Putamen (tissue), 1 donor: ENCODE results near the gene C3orf52.

Experiments
- DNase-seq: peaks from one replicate; pipeline ENCODE4 v3.0.0-alpha.2; 2016; ENCODE audit warnings: low spot score

Gene C3orf52

DNA sequence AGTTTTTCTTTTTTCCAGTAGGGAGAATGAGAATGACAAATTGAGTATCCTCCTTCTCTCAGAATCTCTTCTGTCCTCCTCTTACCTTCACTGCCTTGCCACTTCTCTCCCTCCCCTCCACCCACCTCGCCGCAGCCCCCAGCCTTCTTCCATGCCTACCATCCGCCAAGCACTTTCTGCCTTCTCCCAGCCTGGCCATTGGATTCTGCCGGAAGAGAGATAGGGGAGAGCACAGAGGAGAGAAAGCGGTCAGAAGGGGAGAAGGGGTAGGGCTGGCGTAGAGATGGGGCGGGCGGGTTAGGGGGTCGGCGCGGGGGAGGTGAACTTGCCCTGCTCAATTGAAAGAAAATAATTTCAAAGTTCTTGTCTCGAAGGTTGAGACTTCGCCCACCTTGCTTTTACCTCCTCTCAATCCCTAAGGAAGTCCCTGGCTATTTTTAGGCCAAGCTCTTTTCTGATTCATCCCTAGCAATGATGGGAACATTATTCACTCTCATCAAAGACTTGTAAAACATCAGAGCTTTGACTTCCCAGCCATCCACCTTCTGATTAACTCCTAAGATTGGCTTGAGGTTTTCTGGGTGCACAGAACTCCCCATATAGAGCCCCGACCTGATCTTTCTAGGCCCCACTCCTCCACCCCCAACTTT, 811 bp downstream of the C3orf52 start:
- DNase-seq, result peak; percentile 47

DNA sequence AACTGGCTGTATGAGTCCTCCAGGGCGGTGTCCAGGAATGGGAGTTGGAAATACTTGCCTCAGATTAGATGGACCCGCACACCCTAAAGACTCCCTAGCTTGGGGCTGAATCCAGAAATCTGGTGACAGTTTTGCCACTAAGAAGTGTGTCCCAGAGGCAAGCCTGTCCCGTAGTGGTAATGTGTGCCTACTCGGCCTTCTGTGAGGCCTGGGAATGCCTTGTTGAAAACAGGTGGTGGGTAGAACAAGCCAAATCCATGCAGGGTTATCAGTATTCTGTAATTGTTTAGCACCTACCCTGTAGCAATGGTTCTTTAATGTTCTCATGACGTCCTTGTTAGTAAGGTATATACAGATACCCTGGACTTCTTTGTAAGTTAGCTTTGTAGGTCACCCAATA, 1.6 kb downstream of the C3orf52 start:
- no peak for DNase-seq

- DNase-seq, result no peak
Observed at GRCh38 chr3:112088944-112089343, 2.8 kb downstream of the C3orf52 start.

GRCh38 chr3:112089956-112090886, 4.0 kb downstream of the C3orf52 start:
- DNase-seq, result no peak

GRCh38 chr3:112090887-112091586, 4.8 kb downstream of the C3orf52 start:
- DNase-seq, result no peak

DNA sequence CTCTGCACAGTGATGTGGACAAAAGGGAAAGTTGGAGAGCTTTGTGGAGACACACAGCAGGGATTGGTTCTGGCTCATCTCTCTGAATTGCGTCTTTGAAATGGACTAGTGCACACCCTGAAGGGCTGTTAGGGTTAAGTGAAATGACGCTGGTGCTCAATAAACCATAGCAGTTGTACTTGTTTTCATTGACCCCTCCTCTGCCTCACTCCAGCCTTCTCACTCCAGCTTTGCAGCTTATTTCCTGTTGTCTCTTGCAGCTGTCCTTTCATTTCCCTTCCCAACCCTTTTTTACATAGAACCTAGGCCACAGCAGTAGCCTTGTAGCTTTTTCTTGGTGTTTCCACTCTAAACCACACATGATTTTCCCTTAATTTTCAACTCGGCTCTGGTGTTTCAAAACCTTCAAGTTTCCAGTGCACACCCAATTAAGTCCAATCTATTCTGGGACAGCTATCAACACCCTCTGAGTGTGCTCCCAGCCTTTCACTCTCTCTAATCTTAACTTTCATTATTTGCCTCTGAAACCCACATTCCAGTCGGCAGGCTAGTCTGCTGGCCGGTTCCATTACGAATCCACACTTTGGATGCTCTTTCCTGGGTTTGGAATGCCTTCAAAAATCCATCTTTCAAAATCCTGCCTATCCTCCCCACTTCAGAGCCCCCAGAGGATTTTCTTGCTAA, 6.4 kb downstream of the C3orf52 start:
- no peak for DNase-seq

DNA sequence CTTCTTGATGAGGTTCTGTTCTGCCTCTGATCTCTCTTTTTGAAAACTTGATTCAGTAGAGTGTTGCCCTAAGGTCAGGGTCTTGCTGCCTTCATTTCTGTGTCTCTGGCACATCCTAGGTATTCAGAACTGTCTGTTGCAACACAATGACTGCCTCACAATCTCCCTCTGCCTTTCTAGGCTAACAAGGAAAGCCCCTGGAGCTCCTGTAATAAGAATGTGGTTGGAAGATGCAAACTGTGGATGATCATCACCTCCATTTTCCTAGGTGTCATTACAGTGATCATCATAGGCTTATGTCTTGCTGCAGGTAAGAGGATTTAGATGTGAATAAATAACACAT, 7.0 kb downstream of the C3orf52 start:
- DNase-seq, result no peak

GRCh38 chr3:112095731-112096130, 9.5 kb downstream of the C3orf52 start:
- DNase-seq, result no peak

- DNase-seq, result no peak
Observed at GRCh38 chr3:112096176-112096575, 10.0 kb downstream of the C3orf52 start.

- peak; percentile 43 for DNase-seq
Observed at GRCh38 chr3:112097378-112097777, 11.2 kb downstream of the C3orf52 start.

DNA sequence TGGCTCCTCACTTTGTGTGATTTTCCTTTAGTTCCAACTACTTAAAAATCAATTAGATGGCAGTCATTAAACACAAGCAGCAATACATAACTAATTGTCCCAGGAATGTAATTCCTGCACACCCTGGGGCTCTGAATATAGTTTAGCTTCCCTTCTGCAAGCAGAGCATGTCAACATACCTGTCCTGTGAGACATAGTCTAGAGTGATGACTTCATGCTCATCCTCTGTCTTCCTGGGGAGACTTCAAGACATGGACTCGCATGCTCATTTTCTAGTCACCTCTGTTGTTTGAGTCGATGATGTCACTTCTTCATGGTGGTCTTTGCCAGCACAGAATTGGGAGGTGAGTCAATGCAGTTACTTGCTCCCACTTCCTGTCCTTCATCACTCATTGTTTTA, 15.7 kb downstream of the C3orf52 start:
- no peak for DNase-seq

GRCh38 chr3:112104774-112105173, 18.6 kb downstream of the C3orf52 start:
- DNase-seq, result no peak

GRCh38 chr3:112109322-112109721, 23.1 kb downstream of the C3orf52 start:
- DNase-seq, result no peak

- DNase-seq, result no peak
Observed at GRCh38 chr3:112111785-112112402, 25.7 kb downstream of the C3orf52 start.

- DNase-seq, result no peak
Observed at GRCh38 chr3:112114576-112115160, 28.5 kb downstream of the C3orf52 start.

DNA sequence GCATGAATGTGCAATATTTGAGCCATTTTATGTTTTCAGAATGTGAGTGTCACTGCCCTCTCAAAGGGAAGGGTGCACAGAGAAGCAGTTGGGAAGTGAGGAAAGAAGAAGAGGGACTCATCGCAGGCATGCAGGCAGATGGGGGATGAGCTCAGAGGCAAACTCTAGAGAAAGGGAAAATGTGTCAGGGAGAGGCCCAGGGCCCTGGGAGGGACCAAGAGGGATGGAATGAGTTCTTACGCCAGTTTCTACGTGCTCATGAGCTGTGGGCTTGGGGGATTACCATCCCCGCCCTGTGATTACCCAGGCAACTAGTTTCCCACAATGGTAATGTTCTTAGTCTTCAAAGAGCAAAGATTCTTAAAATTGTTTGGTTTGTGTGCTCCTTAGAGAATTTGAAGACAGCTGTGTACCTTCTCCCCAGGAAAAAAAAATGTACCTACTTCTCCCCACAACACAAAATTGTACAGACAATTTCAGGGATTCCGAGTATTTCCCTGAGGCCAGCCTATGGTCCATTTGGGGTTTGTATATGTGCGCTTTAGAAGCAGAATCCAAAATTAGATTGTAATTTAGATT, 29.1 kb downstream of the C3orf52 start:
- no peak for DNase-seq

DNA sequence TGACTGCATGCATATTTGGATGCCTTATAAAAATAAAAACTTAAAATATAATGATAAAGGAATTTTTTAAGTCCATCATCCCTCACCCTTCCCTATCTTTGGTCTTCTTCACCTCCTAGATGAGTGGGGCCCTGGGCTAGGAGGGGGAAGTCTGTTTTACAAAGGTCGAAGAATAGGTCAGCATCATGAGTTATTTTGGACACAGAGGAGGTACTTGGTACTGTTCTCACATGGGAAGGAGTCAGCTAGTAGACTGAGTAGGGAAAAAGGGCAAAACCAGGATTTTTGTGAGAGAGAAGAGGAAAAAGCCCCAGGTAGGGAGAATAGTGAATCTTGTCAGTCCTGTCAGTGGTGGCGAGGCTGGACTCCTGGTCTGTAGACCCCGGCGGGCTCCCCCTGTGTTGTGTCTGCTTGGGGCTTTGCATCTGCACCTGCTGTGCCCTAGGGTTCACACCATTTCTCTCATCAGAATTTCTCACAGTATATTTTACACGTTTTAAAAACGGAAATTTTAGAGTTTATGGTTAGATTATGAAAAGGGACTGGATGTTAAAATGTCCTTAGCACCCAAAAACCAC, 29.7 kb downstream of the C3orf52 start:
- DNase-seq, result no peak

GRCh38 chr3:112116748-112117186, 30.6 kb downstream of the C3orf52 start:
- no peak for DNase-seq

GRCh38 chr3:112117415-112117814, 31.2 kb downstream of the C3orf52 start:
- DNase-seq, result no peak

DNA sequence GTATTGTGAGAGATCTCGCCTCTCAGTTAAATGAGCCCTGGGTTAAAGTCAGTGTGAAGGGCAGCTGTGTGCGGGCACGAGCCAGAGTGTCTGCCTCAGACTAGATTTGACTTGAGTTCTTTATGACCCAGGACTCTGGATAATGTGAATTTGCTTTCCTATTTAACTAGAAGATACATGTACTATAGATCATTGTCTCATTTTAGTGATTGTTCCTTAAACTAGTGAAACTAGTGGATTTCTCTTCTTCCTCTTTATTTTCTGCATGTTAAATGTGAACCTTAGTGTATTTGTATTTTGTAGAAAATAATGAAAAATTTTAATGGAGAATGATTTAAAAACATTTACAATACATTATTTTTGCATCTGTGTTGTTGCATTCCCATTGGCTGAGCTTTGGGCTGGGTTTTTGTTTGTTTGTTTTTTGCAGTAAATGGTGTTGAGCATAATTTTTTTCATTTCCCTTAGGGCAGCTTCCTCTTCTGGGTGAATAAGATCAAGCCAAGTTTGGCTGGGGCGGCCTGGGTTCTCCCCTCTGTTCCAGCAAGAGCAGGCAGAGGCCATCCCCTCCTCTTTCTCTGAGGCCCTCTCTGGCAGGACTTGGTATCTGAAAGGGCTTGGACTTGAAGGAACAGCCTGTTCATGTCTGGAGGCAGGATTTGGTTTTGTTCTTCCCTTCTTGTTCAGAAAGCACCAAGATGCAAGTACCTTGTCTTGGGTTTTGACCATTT, 31.8 kb downstream of the C3orf52 start:
- no peak for DNase-seq
